LoVo (cell line): Measurements from ENCODE around the gene ADAMTS2.
"Not testable (repeated sequence)": the region's sequence is repeated elsewhere in the genome, so short reads cannot be mapped to it uniquely, and the experiment has no call there.

ENCODE experiments used
- DNase-seq: peaks from one replicate; pipeline ENCODE4 v3.0.0-alpha.2; 2016; ENCODE audit warnings: low spot score

The ADAMTS2 gene

DNA sequence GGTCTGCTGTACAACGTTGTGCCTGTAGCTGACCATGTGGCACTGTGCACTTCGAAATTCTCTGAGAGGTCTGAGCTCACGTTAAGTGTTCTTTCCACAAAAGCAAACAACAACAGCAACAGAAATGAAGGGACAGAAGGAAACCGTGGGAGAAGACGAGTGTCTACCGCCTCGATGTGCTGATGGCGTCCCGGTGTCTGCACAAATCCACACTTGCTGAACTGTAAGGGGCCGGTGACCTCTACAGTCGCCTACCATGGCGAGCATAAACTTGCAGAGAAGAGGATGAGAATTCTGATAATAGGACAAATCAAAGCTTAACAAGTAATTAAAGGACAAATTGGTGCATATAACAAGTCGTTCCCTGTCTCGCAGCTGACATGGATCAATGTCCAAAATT lies 114.0 kb downstream of the ADAMTS2 start:
- DNase-seq: no peak

DNA sequence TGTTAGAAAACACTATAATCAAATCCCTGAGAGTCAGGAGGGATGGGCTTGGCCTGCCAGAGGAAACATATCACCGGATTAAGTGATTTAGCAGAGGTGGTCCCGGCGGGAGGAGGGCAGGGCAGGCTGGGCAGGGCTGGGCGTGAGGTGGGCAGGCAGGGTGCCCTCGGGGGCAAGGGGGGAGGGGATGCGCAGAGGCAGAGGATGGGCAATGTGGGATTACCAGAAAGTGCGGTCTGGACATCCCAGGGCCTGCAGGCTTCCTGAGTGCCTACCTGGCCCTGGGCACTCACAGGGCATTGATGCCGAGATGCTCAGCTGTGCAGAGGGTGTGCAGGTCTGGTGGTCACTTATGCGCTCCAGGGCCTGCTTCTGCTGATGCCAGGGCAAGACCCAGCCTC lies 115.2 kb downstream of the ADAMTS2 start:
- no peak for DNase-seq

DNA sequence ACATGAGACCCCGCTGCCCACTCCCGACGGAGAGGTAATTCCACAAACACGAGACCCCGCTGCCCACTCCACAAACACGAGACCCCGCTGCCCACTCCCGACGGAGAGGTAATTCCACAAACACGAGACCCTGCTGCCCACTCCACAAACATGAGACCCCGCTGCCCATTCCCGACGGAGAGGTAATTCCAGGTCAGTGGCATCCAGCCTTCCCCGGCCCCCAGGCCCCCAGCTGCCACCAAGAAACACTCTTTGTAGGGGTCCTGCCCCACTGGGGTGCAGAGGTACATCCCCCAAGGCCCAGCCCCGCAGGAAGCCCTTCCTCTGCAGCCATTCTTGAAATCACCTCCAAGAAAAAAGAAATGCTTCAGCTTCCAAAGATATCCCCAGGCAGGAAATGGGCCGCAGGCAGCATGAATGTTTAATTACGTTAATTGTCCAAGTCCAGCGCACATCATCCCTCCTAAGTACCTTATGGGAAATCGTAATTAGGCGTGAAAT lies 115.9 kb downstream of the ADAMTS2 start:
- no peak for DNase-seq

DNA sequence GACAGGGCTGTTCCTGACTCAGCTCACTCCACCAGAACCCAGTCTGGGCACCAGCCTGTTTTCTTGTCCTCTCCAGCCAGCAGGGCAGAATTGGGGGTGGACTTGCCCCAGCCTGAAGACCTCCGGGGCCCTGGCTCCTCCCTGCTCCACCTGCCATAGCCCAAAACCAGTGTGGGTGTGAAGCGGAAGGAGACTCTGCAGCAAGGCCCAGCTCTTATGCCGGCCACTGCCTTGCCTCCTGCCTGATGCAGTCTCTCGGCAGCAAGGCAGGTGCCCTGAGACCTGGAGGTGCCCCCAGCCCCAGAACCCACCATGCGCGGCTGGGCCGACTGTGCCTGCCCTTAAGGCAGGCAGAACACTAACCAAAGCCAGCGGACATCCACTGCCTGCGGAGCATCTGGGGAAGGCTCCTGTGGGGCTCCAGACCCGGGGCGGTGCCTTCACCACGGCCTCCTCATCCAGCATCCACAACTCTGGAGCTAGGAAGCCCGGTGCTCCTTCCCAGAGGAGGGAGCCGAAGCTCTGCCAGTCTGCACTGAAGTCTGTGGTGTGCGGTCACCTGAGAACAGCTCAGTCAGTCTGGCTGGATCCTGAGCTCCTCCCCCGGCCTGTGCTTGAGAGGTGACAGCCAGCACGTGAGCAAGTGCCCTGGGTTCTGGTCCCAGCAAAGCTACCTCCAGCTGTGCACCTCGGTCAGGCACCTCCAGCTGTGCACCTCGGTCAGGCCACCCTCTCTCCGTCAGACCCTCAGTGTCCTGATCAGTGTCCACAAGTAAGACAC lies 116.7 kb downstream of the ADAMTS2 start:
- no peak for DNase-seq

DNA sequence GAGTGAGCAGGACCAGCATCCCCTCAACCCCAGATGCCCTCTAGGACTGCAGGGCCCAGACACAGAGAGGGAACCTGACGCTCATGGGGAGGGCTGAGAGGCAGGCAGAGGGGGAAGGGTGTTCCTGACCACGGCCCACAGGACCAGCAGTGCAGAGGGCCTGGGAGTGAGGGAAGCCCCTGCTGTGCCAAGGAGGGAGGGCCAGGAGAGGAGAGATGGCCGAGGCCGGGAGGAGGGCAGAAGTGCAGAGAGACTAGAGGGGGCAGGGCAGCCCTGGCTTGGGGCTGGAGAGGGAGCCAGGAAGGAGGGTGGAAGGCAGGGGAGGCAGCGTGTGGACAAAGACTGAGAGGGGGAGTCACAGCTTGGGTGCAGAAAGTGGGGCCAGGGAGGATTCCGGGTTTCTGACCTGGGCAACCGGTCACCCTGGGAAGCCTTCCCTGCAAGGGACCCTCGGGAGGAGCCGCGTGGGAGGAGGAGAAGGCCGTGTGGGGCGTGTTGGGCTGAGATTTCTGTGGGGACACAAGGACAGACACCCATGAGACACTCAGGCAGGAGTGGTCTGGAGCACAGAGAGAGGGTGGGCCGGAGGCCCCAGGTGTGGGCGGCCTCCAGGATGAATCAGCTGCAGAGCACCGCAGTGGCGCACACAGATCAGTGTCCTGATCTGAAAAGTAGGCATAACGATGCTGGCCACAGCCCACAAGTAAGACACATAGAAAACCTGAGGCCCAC lies 117.5 kb downstream of the ADAMTS2 start:
- no peak for DNase-seq

DNA sequence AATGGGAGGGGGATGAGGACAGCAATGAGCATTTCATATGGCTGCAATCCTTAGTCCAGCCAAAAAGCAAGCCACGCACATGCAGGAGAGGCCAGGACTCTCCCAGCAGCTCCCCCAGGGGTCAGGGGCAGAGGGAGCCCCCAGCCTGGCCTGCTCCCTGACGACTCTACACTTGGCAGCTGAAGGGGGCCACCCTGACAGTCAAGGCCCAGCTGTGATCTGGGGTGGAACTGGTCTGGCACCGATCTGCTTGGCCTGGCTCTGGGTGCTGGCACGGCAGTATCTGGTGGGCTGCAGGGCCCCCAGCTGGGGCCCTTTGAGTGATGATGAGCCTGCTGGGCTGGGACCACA lies 118.1 kb downstream of the ADAMTS2 start:
- no peak for DNase-seq

DNA sequence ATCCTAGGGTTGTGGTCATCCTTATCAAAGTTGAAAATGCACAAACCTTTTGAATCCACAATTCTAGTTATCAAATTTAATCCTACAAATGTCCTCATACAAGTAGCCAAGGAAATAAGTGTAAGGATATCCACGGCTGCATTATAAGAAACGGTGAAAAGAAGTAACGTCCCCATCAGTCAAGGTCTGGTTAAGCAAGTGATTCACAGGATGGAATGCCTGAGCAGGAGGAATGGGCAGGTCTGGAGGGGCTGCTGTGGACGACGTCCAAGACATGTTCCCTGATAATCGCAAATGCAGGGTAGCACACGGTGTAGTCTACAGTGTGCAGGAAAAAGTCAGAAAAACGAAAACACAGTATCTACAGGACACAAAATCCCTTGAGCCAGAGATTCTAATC lies 118.6 kb downstream of the ADAMTS2 start:
- DNase-seq: no peak

DNA sequence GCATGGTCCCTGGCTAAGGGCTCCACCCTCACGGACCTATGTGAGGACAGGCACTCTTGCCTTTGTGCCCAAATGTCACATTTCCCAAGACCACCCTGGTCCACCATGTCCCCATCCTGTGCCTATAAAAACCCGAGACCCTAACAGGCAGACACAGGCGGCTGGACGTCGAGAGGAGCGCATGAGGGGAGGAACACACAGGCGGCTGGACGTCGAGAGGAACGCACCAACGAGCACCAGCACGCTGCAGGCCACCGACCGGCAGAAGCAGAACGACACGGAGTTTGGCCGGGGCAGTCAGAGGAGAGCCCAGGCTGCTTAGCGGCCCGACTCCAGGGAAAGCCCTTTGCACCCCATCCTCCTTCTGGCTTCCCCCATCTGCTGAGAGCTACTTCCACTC lies 119.9 kb downstream of the ADAMTS2 start:
- DNase-seq: no peak

DNA sequence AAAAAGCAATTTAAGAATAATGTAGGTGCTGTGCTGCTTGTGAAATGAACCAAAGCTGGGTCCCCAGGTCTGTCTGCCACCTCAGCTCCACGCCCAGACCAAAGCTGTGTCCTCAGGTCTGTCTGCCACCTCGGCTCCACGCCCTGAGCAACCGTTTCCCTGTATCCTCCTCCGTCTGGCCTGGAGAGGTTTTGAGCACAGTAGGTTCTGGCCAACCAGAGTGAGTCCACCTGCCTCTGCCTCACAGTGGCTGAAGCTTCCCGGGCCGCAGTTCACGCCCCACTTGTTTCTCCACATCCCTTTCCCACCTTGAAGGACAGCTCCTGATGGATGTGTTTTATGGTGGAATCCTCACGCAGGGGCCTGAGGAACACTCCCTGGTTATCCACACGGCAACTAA lies 120.5 kb downstream of the ADAMTS2 start:
- DNase-seq: no peak

DNA sequence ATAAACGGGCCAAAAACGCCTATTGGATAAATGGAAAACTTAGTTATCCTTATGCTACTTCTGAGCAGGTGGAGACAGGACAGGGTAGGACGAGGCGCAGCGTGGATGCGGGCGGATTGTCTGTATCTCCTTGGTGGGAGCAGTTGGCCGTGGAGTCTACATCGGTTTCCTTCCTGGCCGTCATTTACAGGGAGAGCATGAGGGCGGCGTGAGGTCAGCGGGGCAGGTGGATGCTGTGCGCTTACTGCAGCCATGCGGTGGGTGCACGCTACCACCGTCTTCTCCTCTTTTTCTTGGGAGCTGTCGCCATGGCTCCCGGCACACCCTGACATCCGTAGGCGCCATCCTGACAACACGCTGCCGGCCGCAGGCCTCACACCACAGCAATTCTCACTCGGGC lies 121.3 kb downstream of the ADAMTS2 start:
- no peak for DNase-seq

DNA sequence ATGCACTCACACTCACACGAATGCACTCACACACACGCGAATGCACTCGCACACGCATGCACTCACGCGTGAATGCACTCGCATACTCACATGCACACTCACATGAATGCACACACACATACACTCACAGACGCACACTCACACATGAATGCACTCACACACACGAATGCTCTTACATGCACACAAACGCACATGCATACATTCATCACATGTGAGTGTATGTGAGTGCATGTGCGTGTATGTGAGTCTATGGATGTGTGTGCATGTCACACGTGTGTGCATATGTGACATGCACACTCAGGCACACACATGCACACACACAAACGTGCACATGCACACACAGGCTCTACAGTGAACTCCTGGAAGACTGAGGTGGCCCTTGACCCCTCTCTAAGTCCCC lies 121.7 kb downstream of the ADAMTS2 start:
- no peak for DNase-seq

DNA sequence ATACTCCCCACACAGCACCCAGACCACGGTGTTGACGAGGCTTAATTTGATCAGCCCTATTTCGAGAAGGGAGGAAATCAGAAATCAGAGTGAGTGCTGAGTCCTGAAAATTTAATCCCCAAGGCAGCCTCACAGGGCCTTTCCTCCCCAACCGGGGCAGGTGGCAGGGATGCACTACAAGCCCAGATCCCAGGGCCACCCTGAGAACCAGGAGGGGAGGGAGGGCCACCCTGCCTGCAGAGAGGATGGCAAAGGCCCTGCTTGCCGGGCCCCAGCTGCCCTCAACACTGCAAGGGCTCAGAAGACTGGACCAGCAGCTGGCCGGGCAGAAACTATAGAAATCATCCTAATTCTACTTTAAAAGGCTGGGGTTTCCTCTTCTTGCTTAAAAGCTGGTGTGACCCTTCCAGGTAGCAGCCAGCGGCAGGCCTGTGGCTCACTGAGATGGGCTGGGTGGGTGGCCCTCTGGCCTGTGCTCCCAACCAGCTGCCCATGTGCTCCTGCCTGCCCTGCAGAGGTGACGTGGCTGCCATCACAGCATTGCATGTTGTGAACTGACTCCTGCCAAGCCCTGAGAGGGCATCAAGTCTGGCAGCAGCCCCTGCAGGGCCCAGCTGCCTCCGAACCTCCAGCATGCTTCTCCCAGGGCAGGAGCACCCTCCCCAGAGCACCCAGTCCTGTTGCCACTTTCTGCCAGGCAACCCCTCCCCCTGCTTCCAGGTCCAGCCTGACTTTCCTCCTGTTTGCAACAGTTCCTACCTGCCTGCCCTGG lies 122.8 kb downstream of the ADAMTS2 start:
- no peak for DNase-seq

DNA sequence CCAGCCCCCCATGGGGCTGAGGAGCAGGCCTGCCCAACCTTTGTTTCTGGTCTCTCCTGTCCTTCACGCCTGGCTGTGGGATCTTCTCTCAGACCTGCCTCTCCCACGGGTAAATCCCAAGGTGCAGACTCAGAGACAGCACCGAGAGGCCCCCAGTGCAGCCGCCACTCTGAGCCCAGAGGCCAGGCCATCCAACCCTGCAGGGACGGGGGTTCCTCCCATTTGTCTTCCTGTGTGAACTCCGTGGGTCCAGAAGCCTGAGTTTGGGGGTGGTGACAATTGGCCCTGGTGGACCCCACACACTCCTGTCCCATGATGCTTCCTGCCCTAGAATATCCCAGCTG lies 123.4 kb downstream of the ADAMTS2 start:
- no peak for DNase-seq

DNA sequence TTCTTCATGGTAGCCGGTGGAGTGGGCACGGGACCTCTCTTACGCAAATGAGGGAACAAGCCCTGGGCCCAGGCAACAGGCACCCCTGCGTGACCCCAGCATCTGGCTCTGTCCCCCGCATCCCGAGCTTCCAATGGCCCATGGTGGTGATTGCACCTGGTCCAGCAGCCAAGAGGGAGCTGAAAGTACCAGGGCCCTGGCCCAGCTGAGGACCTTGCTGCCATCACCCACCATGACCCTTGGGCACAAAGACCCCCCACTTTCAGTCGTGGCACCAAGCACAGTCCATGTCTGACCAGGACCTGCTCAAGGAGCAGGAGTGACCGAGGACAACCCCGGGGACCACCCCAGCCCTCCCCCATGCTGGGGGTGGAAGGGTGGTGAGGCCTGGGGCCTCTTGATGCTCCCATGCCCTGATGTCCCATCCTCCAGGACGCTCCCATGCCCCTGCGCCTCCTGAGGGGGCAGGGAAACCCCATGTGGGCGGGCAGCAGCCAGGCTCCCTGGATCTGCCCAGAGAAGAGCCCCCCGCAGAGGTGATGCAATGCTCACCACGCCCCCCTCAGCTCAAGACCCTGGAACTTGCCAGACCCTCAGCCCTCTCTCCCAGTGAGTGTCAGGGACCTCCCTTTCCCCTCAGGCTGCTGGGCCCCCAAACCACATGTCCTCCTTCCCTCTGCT lies 123.9 kb downstream of the ADAMTS2 start:
- no peak for DNase-seq

DNA sequence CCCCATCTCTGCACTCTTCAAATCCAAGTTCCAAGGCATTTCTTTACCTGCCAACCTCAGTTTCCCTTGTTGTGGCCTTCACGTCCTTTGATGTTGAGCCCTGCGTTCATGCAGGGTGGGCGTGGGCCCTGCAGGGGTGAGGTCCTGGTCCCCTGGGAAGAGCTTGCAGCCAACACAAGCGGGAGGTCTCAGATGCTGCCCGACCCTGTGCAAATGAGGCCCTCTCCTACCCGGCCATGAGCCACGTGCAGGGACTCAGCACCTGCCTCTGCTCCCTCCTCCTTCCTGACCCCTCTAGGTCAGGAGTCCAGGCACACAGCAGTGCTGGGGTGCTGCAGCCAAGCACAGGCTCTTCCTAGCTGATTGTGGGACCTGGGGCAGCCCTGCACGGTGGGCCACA lies 124.5 kb downstream of the ADAMTS2 start:
- DNase-seq: no peak

DNA sequence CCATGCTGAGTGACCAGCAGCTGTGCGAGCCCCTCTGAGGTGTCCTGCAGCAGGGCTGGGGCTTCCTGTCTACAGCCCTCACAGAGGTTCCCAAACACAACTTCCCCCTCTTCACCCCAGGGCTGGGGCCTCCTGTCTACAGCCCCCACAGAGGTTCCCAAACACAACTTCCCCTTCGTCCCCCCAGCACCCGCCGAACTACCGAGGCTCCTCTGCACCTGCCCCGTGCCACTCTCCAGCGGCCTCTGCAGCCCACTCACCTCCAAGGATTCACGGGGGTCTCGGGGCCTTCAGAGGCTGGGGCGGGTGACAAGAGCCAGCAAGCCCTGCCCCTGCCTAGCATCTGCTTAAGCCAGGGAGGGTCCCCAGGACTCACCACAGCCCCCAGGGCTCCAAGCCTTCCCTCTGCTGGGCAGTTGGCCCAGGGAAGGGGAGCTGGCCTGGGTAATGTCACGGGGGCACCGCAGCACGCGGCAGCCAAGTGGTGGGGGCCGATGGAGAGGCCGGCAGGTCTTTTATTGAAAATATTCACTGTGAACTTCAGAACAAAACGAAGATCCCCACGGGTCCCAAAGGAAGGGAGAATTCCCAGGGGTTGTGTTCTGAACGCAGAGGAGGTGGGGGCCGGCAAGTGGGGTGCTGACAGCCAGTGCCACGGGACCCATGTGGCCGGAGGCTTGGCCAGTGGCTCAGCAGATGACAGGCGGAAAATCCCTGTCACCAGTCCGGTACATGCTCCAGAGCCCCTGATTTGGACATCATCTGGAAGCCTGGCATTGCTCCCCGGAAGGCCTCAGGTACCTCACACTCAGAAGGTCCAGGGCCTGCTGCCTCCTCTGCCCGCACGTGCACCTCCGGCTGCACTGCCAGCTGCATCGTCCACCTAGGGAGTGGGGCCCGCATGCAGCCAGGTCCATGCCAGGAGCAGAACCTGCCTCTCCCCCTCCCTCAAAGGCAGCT lies 125.3 kb downstream of the ADAMTS2 start:
- DNase-seq: no peak

DNA sequence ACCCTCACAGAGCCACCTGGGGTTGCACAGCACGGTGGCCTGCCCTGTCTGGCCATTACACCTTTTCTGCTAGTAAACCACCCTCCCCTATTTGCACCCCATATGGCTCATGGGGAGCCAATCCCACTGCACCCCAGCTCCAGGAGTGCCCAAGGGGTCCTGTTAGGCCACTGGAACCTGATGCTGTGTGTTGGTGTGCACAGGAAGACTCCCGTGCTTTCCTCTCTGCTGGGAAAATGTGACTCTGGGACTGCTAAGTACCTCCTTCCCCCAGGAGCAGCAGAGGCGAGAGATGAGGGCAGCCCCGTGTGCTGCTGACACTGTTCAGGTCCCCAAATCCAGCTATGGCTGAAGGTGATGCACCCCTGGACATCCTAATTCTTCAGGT lies 126.3 kb downstream of the ADAMTS2 start:
- DNase-seq: no peak

DNA sequence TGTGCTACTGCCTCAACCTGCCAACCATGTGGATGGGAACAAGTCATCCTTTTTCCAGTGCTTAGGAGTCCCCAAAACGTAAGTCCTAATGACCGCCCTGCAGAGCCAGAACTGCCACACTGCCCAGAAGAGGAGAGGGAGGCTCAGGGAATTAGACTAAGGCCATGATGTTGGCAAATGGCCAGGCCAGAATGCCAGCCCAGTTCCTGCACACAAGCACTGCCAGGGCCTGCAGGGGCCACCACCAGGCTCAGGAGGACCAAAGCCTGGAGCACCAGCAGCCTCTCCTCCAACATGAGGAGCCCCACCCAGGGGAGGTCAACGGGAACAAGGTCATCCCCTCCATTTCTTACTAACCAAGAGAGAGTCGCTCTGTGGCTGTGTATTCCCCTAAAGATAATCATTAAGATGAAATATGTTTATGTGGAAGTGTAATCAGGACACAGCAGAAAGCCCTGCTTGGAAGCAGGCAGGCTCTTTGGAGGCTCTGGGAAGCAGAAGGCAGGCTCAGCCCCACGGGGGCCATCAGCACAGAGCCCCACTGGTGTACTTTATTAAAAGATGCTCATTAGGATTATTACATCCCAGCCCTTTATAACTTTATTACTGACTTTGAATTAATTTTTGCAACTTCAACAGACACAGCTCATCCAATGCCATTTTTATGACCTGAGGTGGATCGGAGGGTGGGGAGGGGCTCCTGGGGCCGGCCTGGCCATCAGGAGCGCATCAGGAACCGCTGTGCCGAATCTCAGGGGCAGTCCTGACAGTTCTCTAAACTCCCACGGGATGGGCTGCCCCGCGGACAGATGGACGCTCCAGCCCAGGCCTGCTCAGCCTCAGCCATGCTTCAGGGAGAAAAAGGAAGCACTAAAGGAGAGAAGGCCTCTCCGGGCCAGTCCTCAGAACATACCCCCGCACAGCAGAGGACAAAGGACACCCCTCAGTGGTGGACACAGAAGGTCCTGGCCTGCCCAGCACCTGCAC lies 127.0 kb downstream of the ADAMTS2 start:
- no peak for DNase-seq

DNA sequence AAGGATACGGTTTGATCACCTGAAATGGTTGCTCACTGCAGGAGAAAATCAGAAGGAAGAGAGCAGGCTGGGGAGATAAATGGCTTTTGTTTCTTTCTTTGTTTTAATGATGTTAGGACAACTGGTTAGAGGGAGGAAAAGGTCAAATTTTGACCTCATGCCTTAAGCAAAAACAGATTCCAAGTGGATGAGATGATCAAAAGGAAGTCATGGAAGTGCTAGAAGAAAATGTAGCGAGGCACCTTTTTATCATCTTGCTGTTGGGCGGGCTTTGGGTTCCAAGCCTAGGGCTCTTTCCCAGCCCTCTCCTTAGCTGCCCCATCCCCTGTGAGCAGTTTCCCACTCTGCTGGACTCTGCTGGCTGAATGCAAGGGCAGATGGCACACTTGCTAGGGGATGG lies 127.9 kb downstream of the ADAMTS2 start:
- no peak for DNase-seq

DNA sequence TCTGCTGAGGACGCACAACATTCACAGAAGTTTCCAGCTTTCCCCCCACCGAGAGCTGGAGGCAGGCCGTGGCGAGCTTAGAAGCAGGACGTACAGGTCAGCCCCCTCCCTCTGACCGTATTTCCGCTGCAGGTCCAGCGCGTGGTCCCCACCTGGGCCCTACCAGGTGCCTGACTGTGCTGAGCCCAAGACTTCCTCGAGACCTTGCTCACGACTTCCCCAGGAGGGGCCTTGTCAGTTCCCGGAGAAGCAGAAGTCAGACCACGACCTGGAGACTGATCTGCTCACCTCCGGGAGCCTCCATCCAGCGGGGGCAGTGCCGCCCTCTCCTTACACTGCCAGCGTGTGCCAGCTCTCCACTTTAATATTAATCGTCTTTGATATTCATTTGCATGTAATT lies 128.9 kb downstream of the ADAMTS2 start:
- DNase-seq: not testable (repeated sequence)
